Measurements from ENCODE around the gene NDUFS1. TPM values are rescaled to one million over a fixed set of nuclear protein-coding genes. Genes with fewer than 3 reads are reported as not detected.

The NDUFS1 gene
- total and polyA plus RNA-seq, 9 of the 15 experiments (the other 6 are each of a cell fraction or from before 2014, with no cell fraction given), result 75.0 to 130 (median 91.5) TPM

DNA sequence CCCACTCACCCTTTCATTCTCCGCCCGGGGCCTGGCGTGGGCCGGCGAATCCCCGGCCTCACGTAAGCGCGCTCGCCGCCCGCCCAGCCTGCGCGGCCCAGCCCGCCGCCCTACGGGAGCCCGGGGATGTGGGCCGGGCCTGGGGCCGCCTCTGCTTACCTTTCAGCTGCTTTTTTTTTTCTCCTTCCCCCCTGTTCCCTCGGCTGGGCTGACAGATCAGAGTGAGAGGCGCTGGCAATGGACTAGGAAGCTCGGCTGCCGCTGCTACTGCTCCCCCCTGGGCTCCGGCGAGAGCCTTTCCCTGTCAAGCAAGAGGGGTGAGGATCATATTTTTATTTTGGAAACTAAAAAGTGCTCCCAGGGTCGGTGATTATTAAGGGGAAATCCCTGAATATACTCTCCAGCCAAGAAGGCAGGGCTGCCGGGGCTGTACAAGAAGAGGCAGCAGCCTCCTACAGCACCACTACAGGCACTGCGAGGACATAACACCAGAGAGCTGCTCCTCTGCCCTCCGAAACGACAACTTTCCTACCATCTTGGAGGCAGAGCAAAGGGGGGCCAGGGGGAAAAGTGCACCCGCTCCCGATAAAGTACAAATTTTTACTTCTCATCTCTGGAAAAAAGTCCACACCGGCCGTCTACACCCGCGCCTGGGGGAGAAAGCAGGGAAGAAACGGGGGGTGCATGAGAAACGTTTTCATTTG lies 73.3 kb downstream of the NDUFS1 start, which contains the start of gene INO80D (continued):
- no peak for TF ChIP-seq SAFB (IDR thresholded peaks at IDR 0.05; ENCODE audit: borderline replicate concordance, low read depth, low read length)
- TF ChIP-seq EP400 (IDR thresholded peaks at IDR 0.05), result peak; percentile 31; the same call in 1 of the 2 replicates
- no peak for TF ChIP-seq ZNF324 (CRISPR knock-in tag; IDR thresholded peaks at IDR 0.05)
- no peak for TF ChIP-seq ID3 (CRISPR knock-in tag; IDR thresholded peaks at IDR 0.05)
- no peak for TF ChIP-seq ID3 (tag; IDR thresholded peaks at IDR 0.05)
- no peak for TF ChIP-seq CEBPZ (IDR thresholded peaks at IDR 0.05; ENCODE audit: borderline replicate concordance, low read depth, low read length)
- TF ChIP-seq HSF4 (CRISPR knock-in tag; IDR thresholded peaks at IDR 0.05; ENCODE audit: borderline replicate concordance), result no peak
- no peak for TF ChIP-seq JUNB (CRISPR knock-in tag; conservative IDR thresholded peaks at IDR 0.05)
- TF ChIP-seq, protein P1, sequence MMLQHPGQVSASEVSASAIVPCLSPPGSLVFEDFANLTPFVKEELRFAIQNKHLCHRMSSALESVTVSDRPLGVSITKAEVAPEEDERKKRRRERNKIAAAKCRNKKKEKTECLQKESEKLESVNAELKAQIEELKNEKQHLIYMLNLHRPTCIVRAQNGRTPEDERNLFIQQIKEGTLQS (IDR thresholded peaks at IDR 0.05), result no peak
- TF ChIP-seq, protein P1 (CRISPR knock-in tag; conservative IDR thresholded peaks at IDR 0.05), result no peak
- TF ChIP-seq KLF10 (CRISPR knock-in tag; IDR thresholded peaks at IDR 0.05), result no peak
- TF ChIP-seq JUND (IDR thresholded peaks at IDR 0.05; ENCODE audit: borderline replicate concordance, low read depth, low read length), result peak; percentile 14; the same call in 1 of the 2 replicates
- no peak for TF ChIP-seq JUND (tag; IDR thresholded peaks at IDR 0.05; ENCODE audit: borderline replicate concordance, low read depth, low read length)
- 0 out of 2 replicates have a peak, but pooled peaks have one; percentile 18 for TF ChIP-seq SMARCA4 (IDR thresholded peaks at IDR 0.05)
- TF ChIP-seq SRF (CRISPR knock-in tag; IDR thresholded peaks at IDR 0.05), result peak in 1 of 2 experiments; percentile 87; a peak in 1 of 4 replicates
- no peak for TF ChIP-seq ZBTB11 (CRISPR knock-in tag; IDR thresholded peaks at IDR 0.05)
- no peak for TF ChIP-seq CC2D1A (IDR thresholded peaks at IDR 0.05)
- TF ChIP-seq, protein P2, sequence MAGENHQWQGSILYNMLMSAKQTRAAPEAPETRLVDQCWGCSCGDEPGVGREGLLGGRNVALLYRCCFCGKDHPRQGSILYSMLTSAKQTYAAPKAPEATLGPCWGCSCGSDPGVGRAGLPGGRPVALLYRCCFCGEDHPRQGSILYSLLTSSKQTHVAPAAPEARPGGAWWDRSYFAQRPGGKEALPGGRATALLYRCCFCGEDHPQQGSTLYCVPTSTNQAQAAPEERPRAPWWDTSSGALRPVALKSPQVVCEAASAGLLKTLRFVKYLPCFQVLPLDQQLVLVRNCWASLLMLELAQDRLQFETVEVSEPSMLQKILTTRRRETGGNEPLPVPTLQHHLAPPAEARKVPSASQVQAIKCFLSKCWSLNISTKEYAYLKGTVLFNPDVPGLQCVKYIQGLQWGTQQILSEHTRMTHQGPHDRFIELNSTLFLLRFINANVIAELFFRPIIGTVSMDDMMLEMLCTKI (IDR thresholded peaks at IDR 0.05; ENCODE audit: partially characterized antibody), result no peak

All from K562 (cell line).